HG03558 (cell line): ENCODE results near the gene MYLK2.

Experiments
- ATAC-seq: cut with Tn5 transposase; IDR thresholded peaks from one replicate; pipeline ENCODE4 v1.9.1; 2021; ENCODE audit warnings: moderate number of reproducible peaks; ENCODE audit not compliant: unreplicated experiment; ENCODE audit errors: extremely low read depth

Gene MYLK2

GRCh38 chr20:31848088-31848999 is 29.2 kb downstream of the MYLK2 start:
- ATAC-seq, result no peak

- no peak for ATAC-seq
Observed at GRCh38 chr20:31849306-31849930, 30.3 kb downstream of the MYLK2 start.

GRCh38 chr20:31851240-31851955 is 32.2 kb downstream of the MYLK2 start:
- ATAC-seq, result no peak

GRCh38 chr20:31853481-31853880 is 34.3 kb downstream of the MYLK2 start:
- ATAC-seq, result no peak

- ATAC-seq, result no peak
Observed at GRCh38 chr20:31856516-31856915, 37.4 kb downstream of the MYLK2 start.

GRCh38 chr20:31857861-31858759 is 39.0 kb downstream of the MYLK2 start:
- ATAC-seq, result no peak

GRCh38 chr20:31858760-31859083 is 39.6 kb downstream of the MYLK2 start:
- ATAC-seq, result no peak

GRCh38 chr20:31859266-31859997 is 40.3 kb downstream of the MYLK2 start:
- ATAC-seq, result no peak

GRCh38 chr20:31859998-31860380 is 40.8 kb downstream of the MYLK2 start:
- no peak for ATAC-seq

- ATAC-seq, result no peak
Observed at GRCh38 chr20:31860390-31861134, 41.4 kb downstream of the MYLK2 start.

- ATAC-seq, result no peak
Observed at GRCh38 chr20:31861135-31861384, 41.9 kb downstream of the MYLK2 start.

GRCh38 chr20:31861385-31862156 is 42.4 kb downstream of the MYLK2 start:
- no peak for ATAC-seq

- no peak for ATAC-seq
Observed at GRCh38 chr20:31862157-31862470, 43.0 kb downstream of the MYLK2 start.

GRCh38 chr20:31862506-31862905 is 43.4 kb downstream of the MYLK2 start:
- no peak for ATAC-seq

GRCh38 chr20:31863296-31864085 is 44.3 kb downstream of the MYLK2 start:
- ATAC-seq, result no peak

GRCh38 chr20:31864521-31865400 is 45.6 kb downstream of the MYLK2 start:
- no peak for ATAC-seq

- no peak for ATAC-seq
Observed at GRCh38 chr20:31866221-31866620, 47.1 kb downstream of the MYLK2 start.
